Mammary epithelial cell (primary cell): ENCODE measurements around the gene RNPEPL1.

ENCODE experiments used
- EZH2 ChIP-seq: IDR thresholded peaks from 2 replicates; pipeline ENCODE4 v1.6.1; 2012; ENCODE audit warnings: low read length, inconsistent platforms, borderline replicate concordance
- TF ChIP-seq, protein P1 (sequence below), 2 donors: IDR thresholded peaks in 1 of 2; conservative IDR thresholded peaks in 1 of 2; 2 replicates each; pipeline ENCODE4 v1.5.1; 2011 to 2012; ENCODE audit warnings: inconsistent platforms in 2 of 2, low read length in 2 of 2, mild to moderate bottlenecking in 2 of 2, control low read depth in 1 of 2, low read depth in 1 of 2; ENCODE audit not compliant: insufficient read depth in 1 of 2; ENCODE audit errors: extremely low read depth in 1 of 2

DNA sequence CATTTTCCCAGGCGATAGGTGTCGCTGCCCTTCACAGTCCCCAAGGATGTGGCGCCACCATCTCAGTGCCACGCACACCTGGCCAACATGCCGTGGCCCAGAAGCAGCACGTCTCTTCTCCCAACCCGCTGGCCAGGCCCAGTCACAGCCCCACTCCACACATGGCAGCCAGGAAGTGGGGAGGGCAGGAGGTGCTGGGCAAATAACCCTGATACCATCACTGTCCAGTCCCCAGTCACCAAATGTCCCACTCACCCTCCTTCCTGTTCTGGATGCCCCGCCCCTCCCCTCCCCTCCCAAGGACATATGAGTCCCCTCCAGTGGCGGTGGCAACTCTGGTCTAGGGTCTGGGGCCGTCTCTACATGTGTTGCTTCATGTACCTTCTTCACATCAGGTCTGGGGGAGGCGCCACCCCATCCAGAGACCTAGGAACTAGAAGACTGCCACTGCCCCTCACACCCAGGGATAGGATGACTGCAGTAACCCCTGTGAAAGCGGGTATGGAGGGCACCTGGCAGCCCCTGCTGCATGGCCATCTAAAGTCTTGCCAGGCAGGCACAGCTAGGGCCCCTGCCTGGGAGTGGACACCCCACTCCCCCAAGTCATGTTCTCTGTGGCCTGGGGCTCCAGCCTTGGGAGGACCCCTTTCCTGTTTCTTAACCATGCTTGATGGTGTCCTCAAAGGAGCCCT lies 10.9 kb downstream of the RNPEPL1 start:
- TF ChIP-seq, protein P1, sequence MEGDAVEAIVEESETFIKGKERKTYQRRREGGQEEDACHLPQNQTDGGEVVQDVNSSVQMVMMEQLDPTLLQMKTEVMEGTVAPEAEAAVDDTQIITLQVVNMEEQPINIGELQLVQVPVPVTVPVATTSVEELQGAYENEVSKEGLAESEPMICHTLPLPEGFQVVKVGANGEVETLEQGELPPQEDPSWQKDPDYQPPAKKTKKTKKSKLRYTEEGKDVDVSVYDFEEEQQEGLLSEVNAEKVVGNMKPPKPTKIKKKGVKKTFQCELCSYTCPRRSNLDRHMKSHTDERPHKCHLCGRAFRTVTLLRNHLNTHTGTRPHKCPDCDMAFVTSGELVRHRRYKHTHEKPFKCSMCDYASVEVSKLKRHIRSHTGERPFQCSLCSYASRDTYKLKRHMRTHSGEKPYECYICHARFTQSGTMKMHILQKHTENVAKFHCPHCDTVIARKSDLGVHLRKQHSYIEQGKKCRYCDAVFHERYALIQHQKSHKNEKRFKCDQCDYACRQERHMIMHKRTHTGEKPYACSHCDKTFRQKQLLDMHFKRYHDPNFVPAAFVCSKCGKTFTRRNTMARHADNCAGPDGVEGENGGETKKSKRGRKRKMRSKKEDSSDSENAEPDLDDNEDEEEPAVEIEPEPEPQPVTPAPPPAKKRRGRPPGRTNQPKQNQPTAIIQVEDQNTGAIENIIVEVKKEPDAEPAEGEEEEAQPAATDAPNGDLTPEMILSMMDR (conservative IDR thresholded peaks at IDR 0.05 in 1 of 2, IDR thresholded peaks at IDR 0.05 in 1 of 2; ENCODE audit: extremely low read depth in 1 of 2, insufficient read depth in 1 of 2, low read depth in 1 of 2, low read length in 2 of 2) = no peak
- no peak for TF ChIP-seq EZH2
